SK-N-SH treated with all-trans-retinoic acid at 6 μM for 48 hours (cell line): Measurements from ENCODE around the gene KCNC3.

Experiments
- ATAC-seq: fragments of 200-7000 bp; cut with Tn5 transposase; 3 replicates; pipeline ENCODE4 v1.9.1; 2020; ENCODE audit warnings: mild to moderate bottlenecking, moderate library complexity
- ARNTL ChIP-seq: fragments of 450-650 bp; formaldehyde crosslinking; IDR thresholded peaks from 2 replicates; pipeline ENCODE4 v1.5.0; 2020; ENCODE audit warnings: low read depth, mild to moderate bottlenecking, moderate library complexity, borderline replicate concordance
- BACH2 ChIP-seq: fragments of 250-450 bp; sonication (Bioruptor Pico); IDR thresholded peaks from 2 replicates; pipeline ENCODE4 v1.9.0; 2021; ENCODE audit warnings: mild to moderate bottlenecking, borderline replicate concordance
- CSDC2 ChIP-seq: fragments of 250-450 bp; sonication (Bioruptor Pico); IDR thresholded peaks from 2 replicates; pipeline ENCODE4 v1.5.0; 2020; ENCODE audit warnings: mild to moderate bottlenecking, moderate library complexity
- ESRRG ChIP-seq: fragments of 250-450 bp; sonication (Bioruptor Pico); IDR thresholded peaks from 2 replicates; pipeline ENCODE4 v1.6.1; 2021; ENCODE audit warnings: mild to moderate bottlenecking
- GLIS3 ChIP-seq: fragments of 250-450 bp; sonication (Bioruptor Pico); IDR thresholded peaks from 2 replicates; pipeline ENCODE4 v1.5.0; 2020; ENCODE audit warnings: mild to moderate bottlenecking, moderate library complexity
- OSR1 ChIP-seq: fragments of 250-450 bp; sonication (Bioruptor Pico); IDR thresholded peaks from 2 replicates; pipeline ENCODE4 v1.8.0; 2022; ENCODE audit warnings: moderate library complexity, mild to moderate bottlenecking, inconsistent platforms
- PPARA ChIP-seq: fragments of 250-450 bp; sonication (Bioruptor Pico); IDR thresholded peaks from 2 replicates; pipeline ENCODE4 v1.5.0; 2020; ENCODE audit warnings: mild to moderate bottlenecking, borderline replicate concordance
- RARB ChIP-seq: fragments of 250-450 bp; sonication (Bioruptor Pico); IDR thresholded peaks from 2 replicates; pipeline ENCODE4 v1.8.0; 2021; ENCODE audit warnings: mild to moderate bottlenecking, moderate library complexity
- SNAI2 ChIP-seq: fragments of 250-450 bp; sonication (Bioruptor Pico); IDR thresholded peaks from 2 replicates; pipeline ENCODE4 v1.5.0; 2020; ENCODE audit warnings: mild to moderate bottlenecking, moderate library complexity
- TCF4 ChIP-seq: fragments of 250-450 bp; sonication (Bioruptor Pico); IDR thresholded peaks from 2 replicates; pipeline ENCODE4 v1.8.0; 2021; ENCODE audit warnings: mild to moderate bottlenecking, moderate library complexity, borderline replicate concordance
- TOX ChIP-seq: fragments of 250-450 bp; sonication (Bioruptor Pico); IDR thresholded peaks from 2 replicates; pipeline ENCODE4 v1.8.0; 2021; ENCODE audit warnings: mild to moderate bottlenecking, moderate library complexity, borderline replicate concordance
- TSHZ2 ChIP-seq: fragments of 250-450 bp; sonication (Bioruptor Pico); IDR thresholded peaks from 2 replicates; pipeline ENCODE4 v1.5.0; 2020; ENCODE audit warnings: mild to moderate bottlenecking, moderate library complexity
- ZC3H10 ChIP-seq: fragments of 250-450 bp; sonication (Bioruptor Pico); IDR thresholded peaks from 2 replicates; pipeline ENCODE4 v1.5.1; 2021; ENCODE audit warnings: mild to moderate bottlenecking, moderate library complexity
- ZFP3 ChIP-seq: fragments of 250-450 bp; sonication (Bioruptor Pico); IDR thresholded peaks from 2 replicates; pipeline ENCODE4 v1.5.0; 2020; ENCODE audit warnings: mild to moderate bottlenecking, moderate library complexity
- ZFP30 ChIP-seq: fragments of 450-650 bp; formaldehyde crosslinking; IDR thresholded peaks from 2 replicates; pipeline ENCODE4 v1.5.0; 2022; ENCODE audit warnings: mild to moderate bottlenecking, moderate library complexity
- ZNF565 ChIP-seq: fragments of 450-650 bp; formaldehyde crosslinking; conservative IDR thresholded peaks from 2 replicates; pipeline ENCODE4 v1.5.0; 2020; ENCODE audit warnings: low read depth, mild to moderate bottlenecking, moderate library complexity
- ZNF70 ChIP-seq: fragments of 450-650 bp; formaldehyde crosslinking; IDR thresholded peaks from 2 replicates; pipeline ENCODE4 v1.5.0; 2020; ENCODE audit warnings: mild to moderate bottlenecking, moderate library complexity
- ZNF8 ChIP-seq: fragments of 450-650 bp; formaldehyde crosslinking; IDR thresholded peaks from 2 replicates; pipeline ENCODE4 v1.5.0; 2020; ENCODE audit warnings: mild to moderate bottlenecking, moderate library complexity
- TF ChIP-seq, protein P1 (sequence below): fragments of 250-450 bp; sonication (Bioruptor Pico); IDR thresholded peaks from 2 replicates; pipeline ENCODE4 v1.8.0; 2021; ENCODE audit warnings: low read depth, mild to moderate bottlenecking, moderate library complexity, borderline replicate concordance
- TF ChIP-seq, protein P2 (sequence below): fragments of 250-450 bp; sonication (Bioruptor Pico); IDR thresholded peaks from 2 replicates; pipeline ENCODE4 v1.8.0; 2020; ENCODE audit warnings: mild to moderate bottlenecking, moderate library complexity, borderline replicate concordance
- TF ChIP-seq, protein P3 (sequence below): fragments of 250-450 bp; sonication (Bioruptor Pico); IDR thresholded peaks from 2 replicates; pipeline ENCODE4 v1.5.1; 2021; ENCODE audit warnings: mild to moderate bottlenecking, moderate library complexity

The KCNC3 gene

GRCh38 chr19:50273821-50274220, 55.4 kb downstream of the KCNC3 start (continued):
- TF ChIP-seq, protein P1, sequence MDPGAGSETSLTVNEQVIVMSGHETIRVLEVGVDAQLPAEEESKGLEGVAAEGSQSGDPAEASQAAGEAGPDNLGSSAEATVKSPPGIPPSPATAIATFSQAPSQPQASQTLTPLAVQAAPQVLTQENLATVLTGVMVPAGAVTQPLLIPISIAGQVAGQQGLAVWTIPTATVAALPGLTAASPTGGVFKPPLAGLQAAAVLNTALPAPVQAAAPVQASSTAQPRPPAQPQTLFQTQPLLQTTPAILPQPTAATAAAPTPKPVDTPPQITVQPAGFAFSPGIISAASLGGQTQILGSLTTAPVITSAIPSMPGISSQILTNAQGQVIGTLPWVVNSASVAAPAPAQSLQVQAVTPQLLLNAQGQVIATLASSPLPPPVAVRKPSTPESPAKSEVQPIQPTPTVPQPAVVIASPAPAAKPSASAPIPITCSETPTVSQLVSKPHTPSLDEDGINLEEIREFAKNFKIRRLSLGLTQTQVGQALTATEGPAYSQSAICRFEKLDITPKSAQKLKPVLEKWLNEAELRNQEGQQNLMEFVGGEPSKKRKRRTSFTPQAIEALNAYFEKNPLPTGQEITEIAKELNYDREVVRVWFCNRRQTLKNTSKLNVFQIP = no peak
- TF ChIP-seq PPARA (no peak), ARNTL (no peak)

DNA sequence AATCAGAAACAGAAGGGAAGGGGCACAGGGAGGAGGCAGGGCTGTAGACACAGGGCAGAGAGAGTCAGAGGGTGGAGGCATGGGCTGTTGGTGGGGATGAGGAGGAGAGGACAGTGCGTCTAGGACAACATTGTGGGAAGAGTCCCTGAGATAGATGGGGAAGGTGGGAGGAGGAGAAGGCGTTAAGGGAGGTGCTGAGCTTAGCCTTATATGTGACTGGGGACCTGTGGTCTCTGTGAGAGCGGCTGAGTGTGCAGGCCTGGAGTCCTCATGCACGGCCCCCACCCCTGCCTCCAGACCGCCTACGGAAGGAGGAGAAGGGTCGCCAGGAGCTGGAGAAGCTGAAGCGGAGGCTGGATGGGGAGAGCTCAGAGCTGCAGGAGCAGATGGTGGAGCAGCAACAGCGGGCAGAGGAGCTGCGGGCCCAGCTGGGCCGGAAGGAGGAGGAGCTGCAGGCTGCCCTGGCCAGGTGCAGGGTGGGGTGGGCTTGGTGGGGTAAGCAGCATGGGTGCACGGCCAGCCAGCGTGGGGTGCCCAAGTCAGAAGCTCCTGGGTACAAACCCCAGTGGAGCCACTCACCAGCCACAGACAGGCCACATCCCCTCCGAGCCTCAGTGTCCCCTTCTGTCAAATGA, 56.8 kb downstream of the KCNC3 start:
- ATAC-seq = no peak

DNA sequence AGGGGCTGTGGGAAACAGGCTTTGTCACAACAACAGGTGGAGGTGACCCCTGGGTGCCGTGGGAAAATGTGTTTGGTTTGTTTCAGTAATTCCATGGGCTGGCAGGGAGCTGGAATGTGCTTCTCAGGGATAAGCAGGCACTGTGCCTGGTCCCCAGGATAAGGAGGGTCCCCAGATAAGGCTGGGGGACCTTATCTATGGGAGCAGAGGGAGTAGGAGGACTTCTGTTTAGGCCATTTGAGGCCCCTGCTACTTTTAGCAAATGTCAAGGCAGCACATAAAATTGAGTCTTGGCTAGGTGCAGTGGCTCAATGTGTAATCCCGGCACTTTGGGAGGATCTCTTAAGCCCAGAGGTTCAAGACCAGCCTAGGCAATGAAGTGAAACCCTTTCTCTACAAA, 59.5 kb downstream of the KCNC3 start:
- ATAC-seq = no peak
- TF ChIP-seq SNAI2 (CRISPR knock-in tag) (no peak), OSR1 (no peak), TOX (CRISPR knock-in tag) (no peak), ZFP3 (CRISPR knock-in tag) (no peak), TCF4 (CRISPR knock-in tag) (no peak), RARB (CRISPR knock-in tag) (no peak), ZFP30 (no peak), ZC3H10 (no peak), ARNTL (no peak), CSDC2 (CRISPR knock-in tag) (no peak), ZNF70 (CRISPR knock-in tag) (no peak), ZNF565 (CRISPR knock-in tag) (no peak), PPARA (no peak)
- TF ChIP-seq, protein P2, sequence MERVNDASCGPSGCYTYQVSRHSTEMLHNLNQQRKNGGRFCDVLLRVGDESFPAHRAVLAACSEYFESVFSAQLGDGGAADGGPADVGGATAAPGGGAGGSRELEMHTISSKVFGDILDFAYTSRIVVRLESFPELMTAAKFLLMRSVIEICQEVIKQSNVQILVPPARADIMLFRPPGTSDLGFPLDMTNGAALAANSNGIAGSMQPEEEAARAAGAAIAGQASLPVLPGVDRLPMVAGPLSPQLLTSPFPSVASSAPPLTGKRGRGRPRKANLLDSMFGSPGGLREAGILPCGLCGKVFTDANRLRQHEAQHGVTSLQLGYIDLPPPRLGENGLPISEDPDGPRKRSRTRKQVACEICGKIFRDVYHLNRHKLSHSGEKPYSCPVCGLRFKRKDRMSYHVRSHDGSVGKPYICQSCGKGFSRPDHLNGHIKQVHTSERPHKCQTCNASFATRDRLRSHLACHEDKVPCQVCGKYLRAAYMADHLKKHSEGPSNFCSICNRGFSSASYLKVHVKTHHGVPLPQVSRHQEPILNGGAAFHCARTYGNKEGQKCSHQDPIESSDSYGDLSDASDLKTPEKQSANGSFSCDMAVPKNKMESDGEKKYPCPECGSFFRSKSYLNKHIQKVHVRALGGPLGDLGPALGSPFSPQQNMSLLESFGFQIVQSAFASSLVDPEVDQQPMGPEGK (CRISPR knock-in tag) = no peak

More for the DNA sequence above, 56.8 kb downstream of the KCNC3 start:
- no peak for TF ChIP-seq ESRRG (CRISPR knock-in tag)
- TF ChIP-seq TCF4 (CRISPR knock-in tag) = no peak
- TF ChIP-seq TOX (CRISPR knock-in tag) = no peak
- no peak for TF ChIP-seq TSHZ2 (CRISPR knock-in tag)
- TF ChIP-seq ZNF70 (CRISPR knock-in tag) = no peak
- no peak for TF ChIP-seq ARNTL
- no peak for TF ChIP-seq ZFP3 (CRISPR knock-in tag)
- TF ChIP-seq ZFP30 = no peak
- no peak for TF ChIP-seq ZC3H10
- TF ChIP-seq, protein P3, sequence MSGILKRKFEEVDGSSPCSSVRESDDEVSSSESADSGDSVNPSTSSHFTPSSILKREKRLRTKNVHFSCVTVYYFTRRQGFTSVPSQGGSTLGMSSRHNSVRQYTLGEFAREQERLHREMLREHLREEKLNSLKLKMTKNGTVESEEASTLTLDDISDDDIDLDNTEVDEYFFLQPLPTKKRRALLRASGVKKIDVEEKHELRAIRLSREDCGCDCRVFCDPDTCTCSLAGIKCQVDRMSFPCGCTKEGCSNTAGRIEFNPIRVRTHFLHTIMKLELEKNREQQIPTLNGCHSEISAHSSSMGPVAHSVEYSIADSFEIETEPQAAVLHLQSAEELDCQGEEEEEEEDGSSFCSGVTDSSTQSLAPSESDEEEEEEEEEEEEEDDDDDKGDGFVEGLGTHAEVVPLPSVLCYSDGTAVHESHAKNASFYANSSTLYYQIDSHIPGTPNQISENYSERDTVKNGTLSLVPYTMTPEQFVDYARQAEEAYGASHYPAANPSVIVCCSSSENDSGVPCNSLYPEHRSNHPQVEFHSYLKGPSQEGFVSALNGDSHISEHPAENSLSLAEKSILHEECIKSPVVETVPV (CRISPR knock-in tag) = no peak
- TF ChIP-seq ZNF8 (CRISPR knock-in tag) = no peak
- TF ChIP-seq, all 23 proteins: peak for 0

GRCh38 chr19:50268501-50268900, 60.7 kb downstream of the KCNC3 start:
- no peak for ATAC-seq

More at GRCh38 chr19:50268501-50268900, 60.7 kb downstream of the KCNC3 start:
- TF ChIP-seq, protein P1 = no peak
- TF ChIP-seq PPARA (no peak), GLIS3 (CRISPR knock-in tag) (no peak), TOX (CRISPR knock-in tag) (no peak), OSR1 (no peak), ESRRG (CRISPR knock-in tag) (no peak), ZNF565 (CRISPR knock-in tag) (no peak), BACH2 (no peak), TCF4 (CRISPR knock-in tag) (no peak), ZFP3 (CRISPR knock-in tag) (no peak), ZNF70 (CRISPR knock-in tag) (no peak), ZFP30 (no peak), RARB (CRISPR knock-in tag) (no peak)
